ENCODE results near the gene CACNA1F.

Gene CACNA1F

GRCh38 chrX:49269010-49269766, 36.0 kb upstream of the CACNA1F start:
- peak; percentile 96 for DNase-seq
- TF ChIP-seq CTCF (IDR thresholded peaks at IDR 0.05; ENCODE audit: low read depth, low read length): no peak
- H3K4me3 ChIP-seq (ENCODE audit: low read depth, low read length): peak overlapping the region; percentile 48
- H3K36me3 ChIP-seq: peaks cover 3% of the 10 kb centered on the region; the same call in 1 of the 2 replicates
- H3K9me3 ChIP-seq (ENCODE audit: severe bottlenecking): no peaks in the 10 kb centered on the region
- peak overlapping the region; percentile 92 for H3K27ac ChIP-seq
- H3K27me3 ChIP-seq (ENCODE audit: insufficient read depth, low read depth, severe bottlenecking): peaks cover 9% of the 10 kb centered on the region

DNA sequence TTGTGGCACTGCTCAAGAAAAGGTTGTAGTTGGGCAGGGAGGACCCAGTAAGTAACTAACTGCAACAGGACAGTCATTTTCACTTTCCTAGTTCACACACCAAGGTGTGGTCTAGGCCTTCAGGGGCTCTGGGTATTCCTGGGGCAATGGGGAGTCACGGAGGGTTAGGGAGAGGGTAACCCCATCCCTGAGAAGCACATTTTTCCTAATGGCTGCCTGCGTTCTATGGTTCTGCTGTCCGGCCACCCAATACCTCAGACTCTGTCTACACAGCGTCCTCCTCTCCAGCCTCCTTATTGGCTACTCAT, 35.5 kb upstream of the CACNA1F start:
- DNase-seq: no peak
- Histone ChIP-seq H3K27me3 (ENCODE audit: insufficient read depth, low read depth, severe bottlenecking) (peaks cover 7% of the 10 kb centered on the region), H3K9me3 (ENCODE audit: severe bottlenecking) (no peaks in the 10 kb centered on the region), H3K36me3 (peaks cover 3% of the 10 kb centered on the region; the same call in 1 of the 2 replicates), H3K27ac (peak overlapping the region; percentile 71), H3K4me3 (ENCODE audit: low read depth, low read length) (peak overlapping the region; percentile 48)
- no peak for TF ChIP-seq CTCF (IDR thresholded peaks at IDR 0.05; ENCODE audit: low read depth, low read length)

- TF ChIP-seq CTCF (IDR thresholded peaks at IDR 0.05; ENCODE audit: low read depth, low read length): no peak
- Histone ChIP-seq H3K9me3 (ENCODE audit: severe bottlenecking) (no peaks in the 10 kb centered on the region), H3K27me3 (ENCODE audit: insufficient read depth, low read depth, severe bottlenecking) (peaks cover 5% of the 10 kb centered on the region), H3K4me3 (ENCODE audit: low read depth, low read length) (no peak overlapping the region), H3K36me3 (peaks cover 3% of the 10 kb centered on the region; the same call in 1 of the 2 replicates), H3K27ac (no peak overlapping the region)
- DNase-seq: no peak
Measured at GRCh38 chrX:49266523-49267445, 33.6 kb upstream of the CACNA1F start.

GRCh38 chrX:49264460-49264859, 31.3 kb upstream of the CACNA1F start, which contains the start of gene FOXP3:
FOXP3 (minus strand) TSS chrX:49264710; CDS start chrX:49258505, 6,205 bp downstream.
- H3K9me3 ChIP-seq (ENCODE audit: severe bottlenecking): no peaks in the 10 kb centered on the region
- DNase-seq: no peak
- H3K27me3 ChIP-seq (ENCODE audit: insufficient read depth, low read depth, severe bottlenecking): peaks cover 13% of the 10 kb centered on the region
- H3K4me3 ChIP-seq (ENCODE audit: low read depth, low read length): no peak within 1 kb of the TSS
- no peak within 1 kb of the TSS for H3K27ac ChIP-seq
- no peak for TF ChIP-seq CTCF (IDR thresholded peaks at IDR 0.05; ENCODE audit: low read depth, low read length)
- no peaks in the 10 kb centered on the region for H3K36me3 ChIP-seq

DNA sequence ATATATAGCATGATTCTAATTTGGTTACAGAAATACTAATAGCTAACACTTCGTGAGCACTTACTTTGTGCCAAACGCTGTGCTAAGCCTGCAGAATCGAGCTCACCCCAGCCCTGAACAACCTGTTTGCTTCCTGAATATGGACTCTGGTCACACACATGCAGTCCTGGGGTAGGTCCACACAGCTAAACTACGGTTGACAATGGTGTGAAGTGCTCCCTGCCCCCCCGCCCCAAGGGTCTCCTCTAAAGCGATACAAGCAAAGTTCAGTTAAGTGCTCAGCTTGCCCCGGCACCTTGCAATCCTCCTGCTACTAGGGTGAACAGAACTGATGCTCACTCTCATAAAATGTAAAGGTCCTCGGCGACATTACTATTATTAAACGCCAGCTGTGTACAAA, 30.5 kb upstream of the CACNA1F start:
- DNase-seq: no peak
- H3K27me3 ChIP-seq (ENCODE audit: insufficient read depth, low read depth, severe bottlenecking): peaks cover 12% of the 10 kb centered on the region
- no peak overlapping the region for H3K27ac ChIP-seq
- no peaks in the 10 kb centered on the region for H3K36me3 ChIP-seq
- H3K4me3 ChIP-seq (ENCODE audit: low read depth, low read length): no peak overlapping the region
- TF ChIP-seq CTCF (IDR thresholded peaks at IDR 0.05; ENCODE audit: low read depth, low read length): no peak
- H3K9me3 ChIP-seq (ENCODE audit: severe bottlenecking): no peaks in the 10 kb centered on the region

Measured in WERI-Rb-1 (cell line).